ENCODE results near the gene MTF1.

- TF ChIP-seq EZH2 (IDR thresholded peaks at IDR 0.05; ENCODE audit: low read length, missing control alignments) (no peak), CTCF (conservative IDR thresholded peaks at IDR 0.05 in 1 of 2, IDR thresholded peaks at IDR 0.05 in 1 of 2; ENCODE audit: low read depth in 1 of 2, low read length in 2 of 2) (no peak)
These were observed 28.8 kb upstream of the MTF1 start for GRCh38 chr1:37888022-37888700.

Data from fibroblast of lung (primary cell).